COLO668 (cell line): ENCODE data around the gene KCNK3.
"Not testable (repeated sequence)": the region's sequence is repeated elsewhere in the genome, so short reads cannot be mapped to it uniquely, and the experiment has no call there.

Experiments used
- DNase-seq: peaks from one replicate; lab custom pipeline; 2025; ENCODE audit not compliant: unreplicated experiment; lab: John Stamatoyannopoulos, UW

Gene KCNK3

DNA sequence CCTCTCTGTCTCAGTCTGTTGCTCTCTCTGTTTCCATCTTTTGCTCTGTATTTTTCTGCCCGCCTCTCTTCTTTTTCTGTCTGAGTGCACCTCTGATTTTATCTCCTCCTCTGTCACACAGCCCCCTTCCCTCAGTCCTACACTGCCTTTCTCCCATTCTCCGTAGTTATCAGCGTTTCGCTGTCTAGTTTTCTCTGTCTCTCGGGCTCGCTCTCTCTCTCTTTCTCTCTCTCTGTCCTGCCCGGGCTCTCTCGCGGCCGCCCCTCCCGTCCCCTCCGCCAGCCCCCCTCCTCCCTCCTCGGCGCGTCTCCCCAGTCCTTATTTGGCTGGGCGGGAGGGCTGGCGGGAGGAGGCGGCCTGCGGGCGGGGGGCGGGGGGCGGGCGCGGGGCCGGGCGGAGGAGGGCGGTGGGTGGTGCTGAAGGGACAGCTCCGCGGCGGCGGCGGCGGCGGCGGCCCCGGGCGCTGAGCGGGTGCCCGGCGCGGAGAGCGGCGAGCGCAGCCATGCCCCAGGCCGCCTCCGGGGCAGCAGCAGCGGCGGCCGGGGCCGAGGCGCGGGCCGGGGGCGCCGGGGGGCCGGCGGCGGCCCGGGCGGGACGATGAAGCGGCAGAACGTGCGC lies at the start of gene KCNK3:
TSS of gene KCNK3 (plus strand) at position 444 of the 618 bp plus-strand sequence. CDS start at position 598, 154 bp downstream.
- DNase-seq: peak; percentile 69

DNA sequence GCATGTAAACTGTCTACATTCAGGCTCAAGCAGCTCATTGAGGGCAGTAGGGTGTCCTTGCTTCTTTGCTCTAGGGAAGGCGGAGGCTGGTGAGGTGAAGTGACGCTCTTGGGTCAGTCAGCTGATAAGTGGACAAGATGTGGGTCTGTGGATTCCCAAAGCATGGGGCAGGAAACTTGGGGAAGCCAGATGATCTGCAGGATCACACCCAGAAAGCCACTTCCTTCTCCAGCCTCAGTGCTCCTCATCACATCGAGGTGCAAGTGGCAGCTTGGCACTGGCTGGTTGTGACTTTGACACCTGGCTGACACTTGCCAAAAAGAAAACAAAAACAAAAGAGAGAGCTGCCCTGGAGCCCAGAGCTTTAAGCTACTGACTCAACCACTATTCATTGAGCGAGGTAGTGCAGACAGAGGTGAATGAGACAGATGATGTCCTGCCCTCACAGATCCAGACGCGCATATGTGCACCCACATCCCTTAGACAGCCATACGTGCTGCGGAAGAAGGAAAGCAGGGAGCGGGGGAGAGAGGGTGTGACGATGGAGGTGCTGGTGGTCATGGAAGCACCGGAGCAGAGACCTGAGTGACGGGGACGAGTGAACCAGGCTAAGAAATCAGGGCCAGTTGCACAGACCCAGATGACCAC lies 48.2 kb upstream of the KCNK3 start:
- no peak for DNase-seq

DNA sequence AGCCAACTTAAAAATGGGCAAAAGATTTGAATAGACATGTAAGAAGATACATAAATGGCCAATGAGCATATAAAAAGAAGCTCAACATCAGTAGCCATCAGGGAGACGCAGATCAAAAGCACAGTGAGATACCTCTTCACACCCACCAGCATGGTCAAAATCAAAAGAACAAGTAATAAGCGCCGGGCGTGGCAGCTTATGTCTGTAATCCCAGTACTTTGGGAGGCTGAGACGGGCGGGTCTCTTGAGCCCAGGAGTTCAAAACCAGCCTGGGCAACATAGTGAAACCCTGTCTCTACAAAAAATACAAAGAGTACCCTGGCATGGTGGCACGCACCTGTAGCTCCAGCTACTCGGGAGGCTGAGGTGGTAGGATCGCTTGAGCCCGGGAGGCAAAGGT lies 46.8 kb upstream of the KCNK3 start:
- no peak for DNase-seq

DNA sequence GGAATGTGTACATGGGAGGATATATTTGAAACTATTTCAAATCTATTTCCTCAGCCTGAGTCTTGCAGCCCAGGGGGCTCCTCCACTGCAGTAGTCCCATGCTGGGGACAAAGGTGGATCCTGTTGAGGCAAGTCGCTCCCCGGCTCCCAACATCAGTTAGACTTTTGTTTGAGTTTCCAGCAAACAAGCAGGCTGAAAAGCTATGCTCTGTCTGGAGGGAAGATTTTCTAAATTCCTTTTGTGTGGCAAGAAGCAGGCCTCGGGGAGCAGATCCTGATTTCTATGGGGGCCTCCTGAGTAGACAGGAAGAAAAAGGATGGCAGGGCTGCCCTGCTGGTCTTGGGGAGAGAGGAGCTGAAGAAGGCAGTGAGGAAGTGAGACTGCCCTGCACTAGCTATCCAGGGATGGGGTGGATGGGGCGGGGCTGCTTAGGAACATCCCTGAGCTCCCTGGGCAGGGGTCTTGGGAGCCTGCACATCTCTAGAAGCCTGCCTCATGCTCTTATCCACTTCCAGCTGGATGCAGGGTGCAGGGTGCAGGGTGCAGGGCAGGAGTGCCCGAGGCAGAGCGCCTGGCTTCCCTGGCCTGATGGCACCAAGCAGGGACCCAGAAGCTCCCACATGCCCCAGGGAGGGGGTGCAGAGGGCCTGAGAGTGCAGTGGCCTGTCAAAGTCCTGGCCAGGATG lies 45.4 kb upstream of the KCNK3 start:
- DNase-seq: no peak

DNA sequence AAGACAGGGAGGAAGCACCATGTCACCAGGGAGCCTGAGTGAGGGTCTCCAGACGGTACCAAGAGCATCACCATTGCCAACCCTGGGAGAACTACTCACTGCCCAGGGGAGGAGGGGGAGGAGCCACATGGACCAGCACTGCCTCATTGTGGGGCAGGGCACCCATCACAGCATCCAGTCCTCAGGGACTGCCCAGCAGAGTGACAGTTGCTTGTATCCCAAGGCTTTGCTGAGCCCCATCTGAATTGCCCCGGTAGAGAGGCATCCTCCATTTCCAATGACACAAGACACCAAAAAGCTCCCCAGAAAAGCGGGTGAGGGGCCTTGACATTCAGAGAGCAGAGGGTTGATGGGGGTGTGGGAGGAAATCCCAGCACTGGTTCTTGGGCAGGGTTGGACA lies 44.5 kb upstream of the KCNK3 start:
- no peak for DNase-seq

DNA sequence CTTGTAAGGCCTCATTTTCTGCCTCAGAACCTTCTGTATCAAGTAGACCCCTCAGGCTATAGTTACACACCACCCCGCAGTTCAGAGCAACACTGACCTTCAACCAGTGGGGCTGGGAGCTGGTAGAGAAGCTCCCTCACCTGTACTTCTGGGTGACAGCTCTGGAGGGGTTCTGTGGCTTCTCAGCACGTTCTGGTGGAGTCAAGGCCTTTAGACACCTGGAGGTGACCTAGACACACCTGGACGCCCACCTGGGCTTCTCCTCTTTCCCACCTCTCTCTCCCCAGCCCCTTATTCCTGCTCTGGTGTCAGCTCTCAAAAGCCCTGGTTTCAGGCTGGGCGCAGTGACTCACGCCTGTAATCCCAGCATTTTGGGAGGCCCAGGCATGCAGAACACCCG lies 44.0 kb upstream of the KCNK3 start:
- no peak for DNase-seq

DNA sequence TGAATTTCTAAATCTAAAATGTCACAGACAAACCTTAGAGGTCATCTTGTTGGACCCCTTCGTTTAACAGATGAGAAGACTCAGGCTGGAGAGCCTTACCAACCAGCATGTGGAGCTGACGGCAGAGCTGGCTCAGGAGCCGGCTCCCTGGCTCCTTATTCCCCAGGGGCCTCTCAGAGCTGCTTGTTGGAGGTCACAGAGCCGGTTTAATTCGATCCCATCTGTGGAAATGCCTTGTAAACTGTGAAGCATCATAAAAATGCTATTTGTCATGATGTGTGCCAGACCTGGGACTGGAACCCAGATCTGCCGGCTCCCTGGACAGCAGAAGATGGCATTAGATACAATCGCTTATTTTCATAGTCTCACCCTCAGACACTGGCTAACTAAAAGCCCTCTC lies 43.2 kb upstream of the KCNK3 start:
- no peak for DNase-seq

DNA sequence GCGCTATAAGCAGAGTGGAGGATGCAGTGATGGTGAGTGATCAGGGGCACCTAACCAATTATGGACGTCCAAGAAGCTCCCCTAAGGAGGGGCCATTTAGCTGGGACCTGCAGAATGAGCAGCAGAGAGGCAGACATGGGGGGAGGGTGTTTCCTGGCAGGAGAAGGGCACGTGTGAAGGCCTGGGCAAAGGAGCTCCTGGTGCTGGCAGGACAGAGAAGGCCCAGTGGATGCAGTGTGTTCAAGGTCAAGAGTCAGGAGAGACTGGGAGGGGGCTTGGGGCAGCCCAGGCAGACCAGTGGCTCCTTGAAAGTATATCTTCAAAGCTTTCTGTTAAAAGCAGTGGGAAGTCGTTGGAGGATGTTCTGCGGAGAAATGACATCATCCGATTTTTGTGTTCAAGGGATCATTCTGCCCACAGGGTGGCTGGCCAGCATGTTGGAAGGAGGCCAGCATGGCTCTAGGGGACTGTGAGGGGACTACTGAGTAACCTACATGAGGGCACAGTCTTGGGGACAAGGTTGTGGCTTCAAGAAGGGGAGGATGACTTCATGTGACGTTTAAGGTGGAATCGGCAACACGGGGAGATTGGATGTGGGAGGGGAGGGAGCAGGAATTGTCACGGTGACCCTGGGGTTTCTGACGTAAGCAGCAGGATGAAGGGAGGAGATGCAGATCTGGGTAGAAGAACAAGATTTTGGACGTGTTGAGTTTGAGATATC lies 42.4 kb upstream of the KCNK3 start:
- DNase-seq: no peak

DNA sequence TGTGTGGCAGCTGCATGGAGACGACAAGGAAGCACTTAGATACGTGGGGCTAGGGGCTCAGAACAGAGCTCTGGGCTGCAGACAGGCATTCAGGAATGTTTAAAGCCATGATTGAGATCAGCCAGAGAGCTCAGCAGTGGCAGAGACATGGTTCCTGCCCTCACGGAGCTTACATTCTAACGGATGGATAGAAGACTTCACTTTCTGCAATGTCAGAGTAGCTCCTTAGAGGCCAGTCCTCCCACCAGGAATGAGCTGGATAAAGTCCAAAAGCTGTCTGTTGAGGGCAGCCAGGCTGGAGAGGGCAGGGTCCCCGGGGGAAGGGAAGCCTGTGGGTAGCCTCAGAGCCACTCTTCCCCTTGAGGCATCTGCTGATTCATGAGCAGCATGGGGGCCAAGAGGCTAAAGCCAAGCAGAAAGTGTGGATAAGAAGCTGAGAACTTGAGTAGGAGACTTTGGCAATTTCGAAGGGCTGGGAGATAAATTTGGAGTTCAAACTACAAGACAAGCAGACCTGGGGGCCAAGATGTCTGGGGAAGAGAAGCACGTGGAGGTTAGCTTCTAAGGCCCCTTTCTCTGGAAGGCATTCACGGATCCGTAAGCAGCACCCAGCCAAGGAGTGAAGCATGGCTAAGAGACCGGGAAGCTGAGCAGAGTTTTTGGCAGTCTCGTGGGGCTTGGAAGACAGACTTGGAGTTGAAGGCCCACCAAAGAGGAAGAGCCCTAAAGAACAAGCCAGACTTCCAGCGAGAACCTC lies 41.6 kb upstream of the KCNK3 start:
- DNase-seq: no peak

DNA sequence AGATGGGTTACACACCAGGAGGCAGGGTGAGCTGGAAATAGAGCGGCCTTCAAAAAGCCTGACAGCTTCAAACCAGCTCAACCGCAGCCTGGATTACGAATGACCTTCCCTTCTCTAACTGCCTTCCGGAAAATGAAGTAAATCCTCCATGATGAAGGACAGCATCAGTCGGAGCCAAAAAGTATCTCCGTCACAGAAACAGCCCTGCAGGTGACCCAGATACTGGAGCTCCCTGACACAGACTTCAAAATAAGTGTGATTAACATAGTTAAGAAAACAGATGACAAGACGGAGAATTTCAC lies 41.1 kb upstream of the KCNK3 start:
- DNase-seq: no peak

DNA sequence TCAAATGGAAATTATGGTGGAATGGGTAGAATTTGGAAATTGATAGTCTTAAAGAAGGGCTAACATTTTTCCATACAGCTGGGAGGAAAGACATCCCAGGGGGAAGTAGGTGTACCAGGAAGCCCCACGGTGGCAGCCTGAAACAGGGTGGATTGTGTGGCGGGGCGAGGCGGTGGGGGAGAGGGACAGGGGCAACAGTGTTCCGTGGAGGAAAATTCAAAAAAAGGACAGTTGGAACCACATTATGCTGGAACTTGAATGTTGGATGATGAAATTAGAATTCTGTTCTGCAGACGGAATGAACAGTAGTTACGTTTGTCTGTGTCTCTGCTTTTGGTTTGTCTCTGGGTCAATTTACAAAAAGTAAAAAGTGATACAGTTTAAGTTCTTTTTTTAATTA lies 40.7 kb upstream of the KCNK3 start:
- no peak for DNase-seq

DNA sequence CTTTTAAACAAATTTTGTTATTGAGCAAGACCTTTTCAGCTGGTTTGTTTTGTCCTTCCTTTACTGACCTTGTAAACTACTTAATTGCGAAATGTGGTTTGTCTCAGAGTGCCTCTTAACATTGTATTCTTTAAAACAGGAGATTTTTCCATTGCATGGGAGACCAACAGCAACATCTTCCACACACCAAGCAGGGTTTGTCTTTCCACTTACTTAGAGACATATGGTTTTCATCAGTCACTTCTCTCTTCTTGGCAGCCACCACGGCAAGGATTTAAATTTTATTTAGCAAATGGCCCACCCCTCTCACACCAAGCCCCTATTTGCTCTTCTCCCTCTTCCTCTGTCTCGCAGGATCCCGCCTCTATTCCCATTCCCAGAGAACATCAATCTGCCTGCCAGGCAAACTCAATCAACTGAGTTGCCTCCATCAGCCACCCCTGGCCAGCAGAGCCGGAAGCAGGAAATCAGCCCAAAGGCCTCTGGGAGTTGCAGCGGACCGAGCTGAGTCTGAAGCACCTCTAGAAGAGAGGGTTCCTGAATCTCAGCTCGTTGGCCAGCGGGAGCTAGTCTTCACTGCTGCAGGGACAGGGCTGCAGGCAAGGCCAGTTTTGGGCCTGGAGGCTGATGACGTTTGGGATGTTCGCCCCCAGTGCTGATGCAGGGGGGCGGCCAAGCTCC lies 40.0 kb upstream of the KCNK3 start:
- DNase-seq: no peak

DNA sequence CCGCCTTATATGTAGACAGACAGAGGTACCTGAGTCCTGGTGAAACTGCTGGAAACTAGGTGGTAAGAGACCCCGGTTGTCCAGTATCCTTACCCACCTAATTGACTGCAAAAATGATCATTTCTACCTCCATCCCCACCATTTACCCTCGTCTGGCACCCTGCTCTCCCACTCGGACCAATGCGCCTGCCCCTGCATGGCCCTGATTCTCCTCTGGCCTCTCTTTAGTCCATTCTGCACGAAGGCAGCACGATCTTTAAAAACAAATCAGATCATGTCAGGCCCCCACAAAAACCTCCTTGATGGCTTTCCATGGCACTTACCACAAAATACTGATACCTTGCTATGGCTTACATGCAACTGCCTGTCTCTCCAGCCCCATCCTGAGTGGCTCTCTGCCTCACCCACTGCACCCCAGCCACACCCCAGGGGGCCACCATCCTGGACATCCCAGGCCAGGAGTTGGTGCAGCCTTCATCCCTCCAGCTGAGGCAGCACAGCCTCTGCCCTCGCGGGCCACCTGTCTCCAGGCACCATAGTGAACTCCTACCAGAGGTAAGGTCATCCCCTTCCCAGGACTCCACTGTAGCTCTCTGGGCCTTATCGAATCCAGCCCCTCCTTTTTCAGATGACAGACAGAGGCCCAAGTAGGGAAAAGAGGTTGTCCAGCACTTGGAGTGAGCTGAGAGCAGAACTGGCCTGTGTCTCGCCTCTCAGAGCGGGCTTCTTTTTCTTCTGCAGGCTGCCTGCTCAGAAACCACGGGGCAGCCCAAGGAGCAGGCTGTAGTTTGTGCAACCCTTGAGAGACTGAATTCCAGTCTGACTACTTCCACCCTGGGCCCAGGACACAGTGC lies 39.1 kb upstream of the KCNK3 start:
- no peak for DNase-seq

DNA sequence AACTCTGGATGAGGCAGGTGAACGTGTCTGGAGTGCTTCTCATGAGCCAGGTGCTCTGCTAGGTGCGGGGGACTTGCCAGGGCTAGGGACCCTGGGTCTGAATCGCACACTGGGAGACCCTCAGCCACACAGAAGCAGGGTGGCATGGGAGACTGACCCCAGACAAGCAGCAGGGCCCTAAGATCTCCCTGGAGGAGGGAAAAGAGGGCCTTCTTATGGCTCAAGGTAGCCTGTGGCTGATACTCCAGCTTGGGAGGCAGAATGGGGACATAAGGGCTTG lies 38.5 kb upstream of the KCNK3 start:
- DNase-seq: no peak

DNA sequence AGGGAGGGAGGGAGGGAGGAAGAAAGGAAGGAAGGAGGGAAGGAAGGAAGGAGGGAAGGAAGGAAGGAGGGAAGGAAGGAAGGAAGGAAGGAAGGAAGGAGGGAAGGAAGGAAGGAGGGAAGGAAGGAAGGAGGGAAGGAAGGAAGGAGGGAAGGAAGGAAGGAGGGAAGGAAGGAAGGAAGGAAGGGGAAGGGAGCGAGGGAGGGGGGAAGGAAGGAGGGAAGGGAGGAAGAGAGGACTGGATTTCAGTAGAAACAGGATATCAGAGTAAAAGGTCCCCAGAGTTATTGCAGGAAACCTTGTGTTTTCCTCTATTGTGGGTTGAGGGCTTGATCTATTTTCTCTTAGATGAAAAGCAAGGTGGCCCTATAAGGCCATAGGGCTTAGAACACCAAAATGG lies 37.4 kb upstream of the KCNK3 start:
- DNase-seq: not testable (repeated sequence)

DNA sequence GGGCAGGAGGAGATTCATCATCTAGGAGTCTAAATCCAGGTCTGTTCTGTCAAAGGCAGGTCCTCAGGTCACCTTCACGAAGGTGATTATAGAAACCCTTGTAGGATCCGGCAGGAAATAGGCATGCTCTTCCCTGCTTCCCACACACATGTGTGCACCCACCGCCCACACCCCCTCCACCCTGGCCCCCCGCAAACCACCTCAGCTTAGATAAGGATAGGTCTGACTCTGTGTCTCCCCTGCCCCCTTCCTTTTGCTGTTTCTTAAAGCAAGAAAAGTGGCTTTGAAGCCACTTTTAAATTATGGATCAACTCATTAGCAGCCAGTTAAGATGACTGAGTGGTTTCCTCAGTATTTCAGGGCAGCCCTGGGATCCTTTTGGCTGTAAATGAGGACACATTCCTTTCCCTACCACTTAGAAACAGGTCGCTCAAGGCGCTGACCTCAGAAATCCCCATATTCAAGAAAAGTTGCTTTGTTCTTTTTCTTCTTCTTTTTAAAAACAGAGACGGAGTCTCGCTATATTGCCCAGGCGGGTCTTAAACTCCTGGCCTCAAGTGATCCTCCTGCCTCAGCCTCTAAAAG lies 36.8 kb upstream of the KCNK3 start:
- no peak for DNase-seq

DNA sequence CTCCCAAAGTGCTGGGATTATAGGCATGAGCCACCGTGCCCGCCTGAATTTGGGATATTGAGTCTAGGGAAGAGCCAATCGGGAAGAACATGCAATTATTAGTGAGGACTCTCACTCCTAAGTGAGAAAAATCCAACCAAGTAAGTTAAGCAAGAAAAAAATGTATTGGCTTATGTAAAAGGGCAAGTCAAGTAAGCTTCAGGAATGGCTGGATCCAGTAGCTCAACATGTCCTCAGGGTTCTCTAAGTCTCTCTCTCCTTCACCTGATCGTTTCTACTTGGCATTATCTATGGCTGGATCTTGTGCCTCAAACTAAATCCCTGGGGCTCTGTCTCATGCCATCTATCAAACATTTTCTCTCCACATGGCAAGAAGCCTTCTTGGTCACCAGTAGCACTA lies 35.3 kb upstream of the KCNK3 start:
- no peak for DNase-seq

DNA sequence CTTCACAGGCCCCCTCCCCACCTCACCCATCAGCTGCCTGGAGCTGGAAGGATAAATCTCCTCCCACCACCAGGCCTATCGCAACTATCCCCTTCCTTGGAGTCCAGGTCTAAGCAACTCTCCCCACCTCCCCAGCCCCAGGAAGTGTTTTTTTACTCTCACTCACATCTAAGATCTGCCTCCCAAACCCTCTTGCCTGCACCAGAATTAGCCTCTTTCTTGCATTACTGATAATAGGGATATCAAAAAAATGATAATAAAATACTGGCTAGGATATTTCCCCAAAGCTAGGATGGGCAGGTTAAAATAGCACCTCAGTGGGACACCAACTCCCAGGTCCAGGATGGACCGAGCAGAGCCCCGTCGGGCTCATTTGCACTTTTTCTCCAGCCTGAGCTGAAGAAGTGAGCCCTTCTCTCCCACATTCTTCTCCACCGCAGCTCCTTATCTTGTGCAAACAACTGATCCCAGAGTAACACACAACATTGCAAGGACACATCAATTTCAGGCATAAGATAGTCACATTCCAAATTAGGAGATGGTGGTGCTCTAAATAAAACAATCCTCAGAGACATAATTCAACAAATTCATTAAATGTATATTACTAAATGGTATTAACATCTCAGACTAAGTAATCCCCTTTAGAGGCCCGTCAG lies 33.7 kb upstream of the KCNK3 start:
- no peak for DNase-seq

DNA sequence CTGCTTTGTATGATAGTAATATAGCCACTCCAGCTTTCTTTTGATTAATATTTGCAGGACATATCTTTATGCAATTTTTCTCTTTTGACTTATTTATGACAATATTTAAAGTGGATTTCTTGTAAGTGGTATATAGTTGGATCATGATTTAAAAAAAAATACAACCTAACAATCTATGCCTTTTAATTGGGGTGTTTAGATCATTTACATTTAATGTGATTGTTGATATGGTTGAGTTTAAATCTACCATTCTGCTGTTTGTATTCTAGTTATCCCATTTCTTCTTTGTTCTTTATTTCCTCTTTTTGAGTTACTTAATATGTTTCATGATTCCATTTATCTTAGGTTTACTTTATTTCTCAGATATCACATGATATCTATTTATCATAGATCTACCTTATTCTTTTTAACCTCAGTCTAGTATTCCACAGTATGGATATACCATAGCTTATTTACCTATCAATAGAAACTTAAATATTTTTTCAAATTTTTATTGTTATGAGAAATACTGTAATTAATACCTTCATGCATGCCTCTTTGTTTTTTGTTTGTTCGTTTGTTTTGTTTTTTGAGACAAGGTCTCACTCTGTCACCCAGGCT lies 32.1 kb upstream of the KCNK3 start:
- DNase-seq: no peak
